Activated T-helper 1 cell treated with anti-CD3 and anti-CD28 coated beads, Interleukin-12 subunit alpha, Interleukin-12 subunit beta, Interleukin-2, Interleukin-4 antibody, amounts not matched to agents 30 ng/mL and 10 ng/mL and 1 ng/mL, durations not matched to agents 14 hours and 24 hours and 36 hours (primary cell): ENCODE data around the gene IDH2. TPM values are rescaled to one million over a fixed set of nuclear protein-coding genes. Genes with fewer than 3 reads are reported as not detected.

Experiments
- DNase-seq: peaks from one replicate; pipeline ENCODE4 v3.0.0; 2021; ENCODE audit warnings: low spot score
- H3K27ac Mint-ChIP-seq: one replicate; pipeline ENCODE4 v1.8.0; 2021; ENCODE audit warnings: mild to moderate bottlenecking, mixed read lengths
- H3K27me3 Mint-ChIP-seq: one replicate; pipeline ENCODE4 v1.8.0; 2022; ENCODE audit warnings: mild to moderate bottlenecking, moderate library complexity, mixed read lengths; ENCODE audit not compliant: insufficient read depth
- H3K36me3 Mint-ChIP-seq: one replicate; pipeline ENCODE4 v1.8.0; 2021; ENCODE audit warnings: low read depth, mixed read lengths
- H3K4me1 Mint-ChIP-seq: one replicate; pipeline ENCODE4 v1.8.0; 2021; ENCODE audit warnings: low read depth, mixed read lengths
- H3K4me3 Mint-ChIP-seq: one replicate; pipeline ENCODE4 v1.8.0; 2021; ENCODE audit warnings: mild to moderate bottlenecking, moderate library complexity, mixed read lengths
- H3K9me3 Mint-ChIP-seq: one replicate; pipeline ENCODE4 v1.8.0; 2021; ENCODE audit warnings: mixed read lengths
- intact Hi-C: fragments of 100-400 bp; cut with micrococcal nuclease; formaldehyde crosslinking; loops from one replicate; pipeline ENCODE4 v1.15.1; 2024
- total RNA-seq: library from RNA; stranded (reverse); gene quantifications from 2 replicates; pipeline ENCODE4 v1.2.3, GENCODE V29; 2022

The IDH2 gene
- total RNA-seq, 1 donor from 2014 or later = 94.1 TPM

GRCh38 chr15:90090226-90090848 lies 11.9 kb downstream of the IDH2 start:
- Mint-ChIP-seq H3K4me3 (no peak overlapping the region), H3K4me1 (peaks cover 17% of the 10 kb centered on the region), H3K36me3 (peaks cover 45% of the 10 kb centered on the region), H3K27ac (no peak overlapping the region), H3K9me3 (no peaks in the 10 kb centered on the region), H3K27me3 (no peaks in the 10 kb centered on the region)
- no peak for DNase-seq
- intact Hi-C loops = no loop called here

DNA sequence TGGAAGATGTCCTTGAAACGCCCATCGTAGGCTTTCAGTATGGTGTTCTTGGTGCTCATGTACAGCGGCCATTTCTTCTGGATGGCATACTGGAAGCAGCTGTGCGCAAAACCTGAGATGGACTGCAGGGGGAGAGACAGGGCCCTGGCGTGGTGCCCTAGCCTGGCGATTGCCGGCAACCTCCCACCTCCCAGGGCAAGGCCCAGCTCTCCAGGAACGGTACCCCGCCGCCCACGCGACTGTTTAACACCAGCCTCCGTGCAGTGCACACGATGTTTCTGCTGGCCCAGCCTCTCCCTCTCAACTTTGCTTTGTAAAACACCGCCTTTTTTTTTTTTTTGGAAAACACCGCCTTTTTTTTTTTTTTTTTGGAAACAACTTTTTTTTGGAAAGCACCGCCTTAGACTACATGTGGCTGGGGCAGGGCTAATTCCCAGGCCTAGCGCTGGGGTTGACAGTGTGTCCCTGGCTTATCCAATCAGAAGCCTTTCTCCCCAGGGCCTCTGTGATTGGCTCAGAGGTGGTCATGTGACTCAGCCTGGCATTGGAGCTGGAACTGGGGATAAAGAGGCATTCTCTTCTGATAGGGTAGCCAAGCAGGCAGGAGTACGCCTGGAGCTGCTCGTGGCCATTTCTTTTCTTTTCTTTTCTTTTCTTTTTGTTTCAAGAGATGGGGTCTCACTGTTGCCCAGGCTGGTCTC lies 14.7 kb downstream of the IDH2 start:
- H3K36me3 Mint-ChIP-seq = peaks cover 47% of the 10 kb centered on the region
- intact Hi-C loops = loop anchor here (1.0 kb wide), 3 partner anchors 189 to 347 kb away; no protein-coding TSS in a partner anchor
- no peaks in the 10 kb centered on the region for H3K9me3 Mint-ChIP-seq
- DNase-seq = no peak
- no peak overlapping the region for H3K27ac Mint-ChIP-seq
- H3K4me1 Mint-ChIP-seq = peaks cover 4% of the 10 kb centered on the region
- no peak overlapping the region for H3K4me3 Mint-ChIP-seq
- H3K27me3 Mint-ChIP-seq = no peaks in the 10 kb centered on the region

GRCh38 chr15:90086868-90087268 lies 15.4 kb downstream of the IDH2 start:
- Mint-ChIP-seq H3K27me3 (no peaks in the 10 kb centered on the region), H3K4me3 (no peak overlapping the region), H3K9me3 (no peaks in the 10 kb centered on the region), H3K36me3 (peaks cover 48% of the 10 kb centered on the region), H3K27ac (no peak overlapping the region), H3K4me1 (peaks cover 4% of the 10 kb centered on the region)
- DNase-seq = no peak
- intact Hi-C loops = loop anchor here (1.0 kb wide), 5 partner anchors 10 to 347 kb away; no protein-coding TSS in a partner anchor

DNA sequence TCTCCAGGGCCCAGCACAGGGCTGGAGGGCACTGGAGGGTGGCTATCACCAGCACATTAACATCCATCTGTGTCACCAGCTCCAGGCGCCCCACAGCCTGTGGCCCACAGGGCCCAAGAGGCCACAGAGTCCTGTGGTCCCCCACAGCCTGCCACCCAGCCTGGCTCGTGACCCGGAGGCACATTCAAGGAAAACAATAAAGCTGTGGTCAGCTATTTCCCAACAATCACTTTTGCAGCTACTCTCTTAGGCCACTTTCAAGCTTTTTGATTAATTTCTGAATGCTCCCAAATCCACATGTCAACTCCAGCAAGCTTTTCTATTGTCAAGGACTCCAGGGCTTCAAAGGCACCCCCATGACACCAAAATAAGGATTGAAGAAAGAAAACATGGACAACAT lies 16.7 kb downstream of the IDH2 start:
- intact Hi-C loops = no loop called here
- no peak for DNase-seq
- peaks cover 4% of the 10 kb centered on the region for H3K4me1 Mint-ChIP-seq
- H3K27ac Mint-ChIP-seq = no peak overlapping the region
- H3K36me3 Mint-ChIP-seq = peaks cover 44% of the 10 kb centered on the region
- H3K27me3 Mint-ChIP-seq = no peaks in the 10 kb centered on the region
- no peaks in the 10 kb centered on the region for H3K9me3 Mint-ChIP-seq
- no peak overlapping the region for H3K4me3 Mint-ChIP-seq

- Mint-ChIP-seq H3K36me3 (peaks cover 41% of the 10 kb centered on the region), H3K27me3 (no peaks in the 10 kb centered on the region), H3K4me1 (peaks cover 4% of the 10 kb centered on the region), H3K9me3 (no peaks in the 10 kb centered on the region), H3K27ac (no peak overlapping the region), H3K4me3 (no peak overlapping the region)
- no peak for DNase-seq
- intact Hi-C loops = no loop called here
Measured at GRCh38 chr15:90084876-90085423, 17.3 kb downstream of the IDH2 start.

GRCh38 chr15:90083954-90084607 lies 18.2 kb downstream of the IDH2 start:
- DNase-seq = no peak
- peaks cover 4% of the 10 kb centered on the region for H3K4me1 Mint-ChIP-seq
- no peak overlapping the region for H3K4me3 Mint-ChIP-seq
- intact Hi-C loops = no loop called here
- H3K27me3 Mint-ChIP-seq = no peaks in the 10 kb centered on the region
- H3K27ac Mint-ChIP-seq = no peak overlapping the region
- H3K9me3 Mint-ChIP-seq = no peaks in the 10 kb centered on the region
- H3K36me3 Mint-ChIP-seq = peaks cover 34% of the 10 kb centered on the region

- H3K4me3 Mint-ChIP-seq = no peak overlapping the region
- H3K9me3 Mint-ChIP-seq = no peaks in the 10 kb centered on the region
- peaks cover 34% of the 10 kb centered on the region for H3K36me3 Mint-ChIP-seq
- no peaks in the 10 kb centered on the region for H3K27me3 Mint-ChIP-seq
- H3K4me1 Mint-ChIP-seq = peaks cover 4% of the 10 kb centered on the region
- H3K27ac Mint-ChIP-seq = no peak overlapping the region
- intact Hi-C loops = no loop called here
- no peak for DNase-seq
Measured at GRCh38 chr15:90083419-90083818, 18.8 kb downstream of the IDH2 start.

DNA sequence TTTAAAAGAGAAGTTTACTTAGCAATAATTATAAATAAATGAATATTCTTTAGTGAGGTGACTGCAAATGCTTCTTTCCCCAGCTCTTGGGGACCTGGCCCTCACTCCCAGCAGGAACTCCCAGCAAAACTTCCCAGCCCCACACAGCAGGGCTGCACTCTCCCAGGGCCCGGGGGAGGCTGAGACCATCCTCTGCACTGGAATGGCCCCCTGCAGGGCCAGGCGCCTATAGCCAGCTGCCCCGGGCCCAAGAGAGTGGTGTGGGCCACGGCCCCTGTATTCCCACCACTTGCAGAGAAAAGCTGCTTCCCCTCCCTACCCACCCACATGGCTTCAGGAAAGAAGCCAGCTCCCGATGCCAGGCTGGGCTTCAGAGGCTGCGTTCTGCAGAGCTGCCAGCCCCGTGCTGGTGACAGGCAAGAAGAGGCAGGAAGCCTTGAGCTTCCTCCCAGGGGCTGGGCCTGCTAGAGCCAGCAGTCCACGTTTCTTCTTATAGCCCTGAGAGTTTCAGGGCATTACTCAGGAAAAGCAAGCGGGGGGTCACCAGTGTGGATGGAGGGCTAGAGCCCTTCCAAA lies 20.0 kb downstream of the IDH2 start:
- intact Hi-C loops = no loop called here
- H3K4me3 Mint-ChIP-seq = no peak overlapping the region
- peaks cover 4% of the 10 kb centered on the region for H3K4me1 Mint-ChIP-seq
- no peak for DNase-seq
- H3K27ac Mint-ChIP-seq = no peak overlapping the region
- no peaks in the 10 kb centered on the region for H3K9me3 Mint-ChIP-seq
- no peaks in the 10 kb centered on the region for H3K27me3 Mint-ChIP-seq
- H3K36me3 Mint-ChIP-seq = peaks cover 26% of the 10 kb centered on the region

GRCh38 chr15:90080818-90081393 lies 21.4 kb downstream of the IDH2 start:
- intact Hi-C loops = no loop called here
- peaks cover 16% of the 10 kb centered on the region for H3K36me3 Mint-ChIP-seq
- DNase-seq = no peak

DNA sequence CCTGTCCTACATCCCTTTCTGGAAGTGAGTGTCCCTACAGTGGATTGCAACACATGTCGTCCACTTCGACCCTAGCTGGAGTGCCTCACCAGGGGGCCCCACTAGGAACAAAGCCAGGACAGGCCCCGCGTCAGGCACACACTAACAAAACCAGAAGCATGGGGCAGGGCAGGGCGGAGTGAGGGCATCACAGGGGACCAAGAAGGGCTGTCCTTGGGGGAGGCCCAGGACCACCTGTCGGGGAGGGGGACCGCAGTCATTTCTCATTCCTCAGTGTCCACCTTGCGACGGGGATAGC lies 21.9 kb downstream of the IDH2 start:
- no peaks in the 10 kb centered on the region for H3K4me1 Mint-ChIP-seq
- intact Hi-C loops = no loop called here
- peaks cover 14% of the 10 kb centered on the region for H3K36me3 Mint-ChIP-seq
- H3K4me3 Mint-ChIP-seq = no peak overlapping the region
- no peaks in the 10 kb centered on the region for H3K27me3 Mint-ChIP-seq
- H3K9me3 Mint-ChIP-seq = no peaks in the 10 kb centered on the region
- H3K27ac Mint-ChIP-seq = no peak overlapping the region
- no peak for DNase-seq

More at GRCh38 chr15:90080818-90081393, 21.4 kb downstream of the IDH2 start:
- Mint-ChIP-seq H3K9me3 (no peaks in the 10 kb centered on the region), H3K27me3 (no peaks in the 10 kb centered on the region), H3K27ac (no peak overlapping the region), H3K4me1 (no peaks in the 10 kb centered on the region), H3K4me3 (no peak overlapping the region)

DNA sequence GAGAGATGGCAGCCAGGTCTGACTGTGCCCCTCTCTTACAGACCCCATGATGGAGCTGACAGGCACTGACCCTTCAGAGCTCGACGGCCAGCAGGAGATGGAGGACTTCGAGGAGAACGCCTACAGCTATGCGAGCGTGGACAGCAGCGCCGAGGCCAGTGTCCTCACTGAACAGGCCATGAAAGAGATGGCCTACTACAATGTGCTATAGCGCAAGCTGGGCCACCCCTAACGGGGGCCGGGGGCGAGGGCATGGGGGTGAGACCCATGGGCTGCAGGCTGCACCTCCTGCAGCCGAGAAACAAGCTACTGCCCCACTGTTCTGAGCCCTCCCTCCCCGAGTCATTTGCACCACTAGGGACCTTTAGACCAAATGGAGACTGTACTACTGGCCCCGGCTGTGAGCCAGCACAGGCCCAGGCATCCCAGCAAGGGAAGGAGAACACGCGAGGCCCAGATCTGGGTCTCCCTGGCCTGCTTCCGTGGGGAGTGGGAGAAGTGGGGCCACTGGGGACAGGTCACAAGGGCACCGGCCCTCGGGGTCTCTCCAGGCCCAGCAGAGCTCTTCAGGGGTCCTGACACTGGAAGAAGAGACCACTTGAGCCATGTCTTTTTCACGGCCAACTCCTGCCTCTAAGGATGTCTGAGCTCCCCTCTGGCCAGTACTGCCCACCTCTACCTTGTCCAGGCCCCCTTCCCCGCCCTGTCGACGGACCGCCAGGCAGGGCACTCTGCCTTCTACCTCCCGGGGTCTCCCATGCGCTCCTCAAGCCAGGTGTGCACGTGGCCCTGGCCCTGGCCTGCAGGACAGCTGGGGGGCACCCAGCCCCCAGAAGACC lies 22.4 kb downstream of the IDH2 start:
- Mint-ChIP-seq H3K4me1 (no peaks in the 10 kb centered on the region), H3K27ac (no peak overlapping the region), H3K9me3 (no peaks in the 10 kb centered on the region), H3K36me3 (peaks cover 14% of the 10 kb centered on the region), H3K27me3 (no peaks in the 10 kb centered on the region), H3K4me3 (no peak overlapping the region)
- intact Hi-C loops = no loop called here
- no peak for DNase-seq

DNA sequence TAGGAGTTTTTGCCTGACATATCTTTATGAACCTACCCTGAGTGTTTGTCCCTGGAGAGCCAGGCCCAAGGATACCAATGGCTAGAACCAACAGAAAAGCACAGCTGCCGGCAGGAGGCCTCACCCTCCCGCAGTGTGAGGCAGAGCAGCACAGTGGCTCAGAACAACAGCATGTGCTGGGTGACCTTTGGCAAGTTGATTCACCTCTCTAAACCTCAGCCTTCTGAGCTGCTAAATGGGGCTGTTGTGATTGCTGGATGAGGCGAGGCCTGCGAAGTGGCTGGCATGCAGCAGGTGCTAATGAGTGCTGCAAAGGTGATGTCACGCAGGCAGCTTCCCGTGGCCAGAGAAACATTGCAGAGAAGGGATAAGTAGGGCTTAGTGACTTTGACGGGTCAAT lies 23.3 kb downstream of the IDH2 start:
- Mint-ChIP-seq H3K4me3 (no peak overlapping the region), H3K27me3 (no peaks in the 10 kb centered on the region), H3K4me1 (no peaks in the 10 kb centered on the region), H3K27ac (no peak overlapping the region), H3K9me3 (no peaks in the 10 kb centered on the region), H3K36me3 (peaks cover 17% of the 10 kb centered on the region)
- intact Hi-C loops = no loop called here
- no peak for DNase-seq
